Inflammatory macrophage (primary cell): ENCODE results near the gene NXPE4.
"Not testable (repeated sequence)": the region's sequence is repeated elsewhere in the genome, so short reads cannot be mapped to it uniquely, and the experiment has no call there.

ENCODE experiments used
- DNase-seq, 2 donors: peaks; one replicate each; pipeline ENCODE4 v3.0.0-alpha.2; 2020 to 2022
- total RNA-seq, 18 experiments: gene quantifications; one replicate each; lab custom pipeline; 2026; ENCODE audit warnings: mixed read lengths in 6 of 18, inconsistent platforms in 2 of 18; lab: John Stamatoyannopoulos, UW

The NXPE4 gene
- 0 to 0.11 (median 0) reads per million in 18 experiments for total RNA-seq

DNA sequence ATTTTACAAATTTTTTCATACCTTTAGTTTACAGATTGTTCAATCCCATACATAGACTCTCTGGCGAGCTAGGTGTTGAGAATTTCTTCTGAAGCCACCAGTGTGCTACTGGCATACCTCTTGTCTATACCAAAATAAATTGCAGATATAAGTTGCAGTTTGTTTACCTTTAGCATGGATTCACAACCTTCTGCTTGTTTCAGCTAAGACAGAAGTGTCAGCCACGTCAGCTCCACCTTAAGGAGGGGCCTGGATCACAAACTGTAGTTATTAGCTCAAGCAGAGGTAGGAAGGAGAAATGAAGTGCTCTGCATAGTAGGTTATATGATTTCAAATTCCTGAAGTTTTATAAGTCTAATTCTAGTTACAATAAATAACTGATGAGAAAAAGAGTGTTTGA lies at the start of gene NXPE4:
Gene NXPE4 (minus strand): TSS at position 216 of the 400 bp plus-strand sequence. CDS start 1,027 bp downstream, outside the sequence.
- DNase-seq: no peak

DNA sequence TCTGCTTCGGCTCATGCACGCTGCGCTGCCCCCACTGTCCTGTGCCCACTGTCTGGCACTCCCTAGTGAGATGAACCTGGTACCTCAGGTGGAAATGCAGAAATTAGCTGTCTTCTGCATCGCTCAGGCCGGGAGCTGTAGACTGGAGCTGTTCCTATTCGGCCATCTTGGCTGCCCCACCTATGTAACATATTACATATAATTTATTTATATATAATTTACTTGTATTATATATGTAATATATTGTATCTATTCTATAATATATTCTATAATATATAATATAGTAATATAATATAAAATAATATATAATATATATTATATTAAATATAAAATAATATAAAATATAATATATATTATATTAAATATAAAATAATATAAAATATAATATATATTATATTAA lies 43.9 kb upstream of the NXPE4 start:
- DNase-seq: not testable (repeated sequence)

DNA sequence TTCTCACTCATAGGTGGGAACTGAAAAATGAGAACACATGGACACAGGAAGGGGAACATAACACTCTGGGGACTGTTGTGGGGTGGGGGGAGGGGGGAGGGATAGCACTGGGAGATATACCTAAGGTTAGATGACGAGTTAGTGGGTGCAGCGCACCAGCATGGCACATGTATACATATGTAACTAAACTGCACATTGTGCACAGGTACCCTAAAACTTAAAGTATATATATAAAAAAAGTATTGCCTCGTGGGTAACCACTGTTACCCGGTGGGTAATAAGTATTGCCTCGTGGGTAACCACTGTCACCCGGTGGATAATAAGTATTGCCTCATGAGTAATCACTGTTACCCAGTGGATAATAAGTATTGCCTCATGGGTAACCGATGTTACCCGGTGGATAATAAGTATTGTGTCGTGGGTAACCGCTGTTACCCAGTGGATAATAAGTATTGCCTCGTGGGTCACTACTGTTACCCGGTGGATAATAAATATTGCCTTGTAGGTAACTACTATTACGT lies 35.9 kb upstream of the NXPE4 start:
- DNase-seq: not testable (repeated sequence)

DNA sequence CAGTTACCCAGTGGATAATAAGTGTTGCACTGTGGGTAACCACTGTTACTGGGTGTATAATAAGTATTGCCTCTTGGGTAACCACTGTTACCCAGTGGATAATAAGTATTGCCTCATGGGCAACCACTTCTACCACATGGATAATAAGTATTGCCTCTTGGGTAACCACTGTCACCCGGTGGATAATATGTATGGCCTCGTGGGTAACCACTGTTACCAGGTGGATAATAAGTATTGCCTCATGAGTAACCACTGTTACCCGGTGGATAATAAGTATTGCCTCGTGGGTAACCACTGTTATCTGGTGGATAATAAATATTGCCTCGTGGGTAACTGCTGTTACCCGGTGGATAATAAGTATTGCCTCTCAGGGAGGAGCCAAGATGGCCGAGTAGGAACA lies 29.7 kb upstream of the NXPE4 start:
- DNase-seq: no peak

DNA sequence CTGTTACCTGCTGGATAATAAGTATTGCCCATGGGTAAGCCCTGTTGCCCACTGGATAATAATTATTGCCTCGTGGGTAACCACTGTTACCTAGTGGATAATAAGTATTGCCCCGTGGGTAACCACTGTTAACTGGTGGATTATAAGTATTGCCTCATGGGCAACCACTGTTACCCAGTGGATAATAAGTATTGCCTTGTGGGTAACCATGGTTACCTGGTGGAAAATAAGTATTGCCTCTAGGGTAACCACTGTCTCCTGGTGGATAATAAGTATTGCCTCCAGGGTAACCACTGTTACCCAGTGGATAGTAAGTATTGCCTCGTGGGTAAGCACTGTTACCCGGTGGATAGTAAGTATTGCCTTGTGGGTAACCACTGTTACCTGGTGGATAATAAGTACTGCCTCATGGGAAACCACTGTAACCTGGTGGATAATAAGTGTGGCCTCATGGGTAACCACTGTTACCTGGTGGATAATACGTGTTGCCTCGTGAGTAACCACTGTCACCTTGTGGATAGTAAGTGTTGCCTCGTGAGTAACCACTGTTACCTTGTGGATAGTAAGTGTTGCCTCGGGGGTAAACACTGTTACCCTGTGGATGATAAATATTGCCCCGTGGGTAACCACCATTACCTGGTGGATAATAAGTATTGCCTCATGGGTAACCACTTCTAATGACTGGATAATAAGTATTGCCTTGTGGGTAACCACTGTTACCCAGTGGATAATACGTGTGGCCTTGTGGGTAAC lies 29.0 kb upstream of the NXPE4 start:
- DNase-seq: no peak

DNA sequence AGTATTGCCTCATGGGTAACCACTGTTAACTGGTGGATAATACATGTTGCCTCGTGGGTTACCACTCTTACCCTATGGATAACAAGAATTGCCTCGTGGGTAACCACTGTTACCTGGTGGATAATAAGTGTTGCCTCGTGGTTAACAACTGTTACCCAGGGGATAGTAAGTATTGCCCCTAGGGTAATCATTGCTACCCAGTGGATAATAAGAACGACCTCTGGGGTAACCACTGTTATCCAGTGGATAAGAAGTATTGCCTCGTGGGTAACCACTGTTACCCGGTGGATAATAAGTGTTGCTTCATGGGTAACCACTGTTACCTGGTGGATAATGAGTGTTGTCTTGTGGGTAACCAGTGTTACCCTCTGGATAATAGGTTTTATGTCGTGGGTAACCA lies 28.1 kb upstream of the NXPE4 start:
- no peak for DNase-seq

DNA sequence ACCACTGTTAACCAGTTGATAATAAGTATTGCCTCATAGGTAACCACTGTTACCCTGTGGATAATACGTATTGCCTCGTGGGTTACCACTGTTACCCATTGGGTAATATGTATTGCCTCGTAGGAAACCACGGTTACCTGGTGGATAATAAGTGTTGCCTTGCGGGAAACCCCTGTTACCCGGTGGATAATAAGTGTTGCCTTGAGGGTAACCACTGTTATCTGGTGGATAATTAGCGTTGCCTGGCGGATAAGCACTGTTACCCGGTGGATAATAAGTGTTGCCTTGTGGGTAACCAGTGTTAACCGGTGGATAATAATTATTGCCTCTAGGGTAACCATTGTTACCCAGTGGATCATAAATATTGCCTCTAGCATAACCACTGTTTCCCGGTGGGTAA lies 27.3 kb upstream of the NXPE4 start:
- DNase-seq: no peak

DNA sequence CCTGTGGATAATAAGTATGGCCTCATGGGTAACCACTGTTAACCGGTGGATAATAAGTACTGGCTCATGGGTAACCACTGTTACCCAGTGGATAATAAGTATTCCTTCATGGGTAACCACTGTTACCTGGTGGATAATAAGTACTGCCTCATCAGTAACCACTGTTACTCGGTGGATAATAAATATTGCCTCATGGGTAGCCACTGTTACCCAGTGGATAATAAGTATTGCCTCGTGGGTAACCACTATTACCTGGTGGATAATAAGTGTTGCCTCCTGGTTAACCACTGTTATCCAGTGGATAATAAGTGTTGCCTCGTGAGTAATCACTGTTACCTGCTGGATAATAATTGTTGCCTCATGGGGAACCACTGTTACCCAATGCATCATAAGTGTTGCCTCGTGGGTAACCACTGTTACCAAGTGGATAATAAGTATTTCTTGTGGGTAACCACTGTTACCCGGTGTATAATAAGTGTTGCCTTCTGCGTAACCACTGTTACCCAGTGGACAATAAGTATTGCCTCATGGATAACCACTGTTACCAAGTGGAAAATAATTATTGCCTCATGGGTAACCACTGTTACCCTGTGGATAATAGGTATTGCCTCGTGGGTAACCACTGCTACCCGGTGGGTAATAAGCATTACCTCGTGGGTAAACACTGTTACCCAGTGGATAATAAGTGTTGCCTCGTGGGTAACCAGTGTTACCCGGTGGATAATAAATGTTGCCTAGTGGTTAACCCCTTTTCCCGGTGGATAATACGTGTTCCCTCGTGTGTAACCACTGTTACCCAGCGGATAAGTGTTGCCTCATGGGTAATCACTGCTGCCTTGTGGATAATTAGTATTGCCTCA lies 26.6 kb upstream of the NXPE4 start:
- no peak for DNase-seq

DNA sequence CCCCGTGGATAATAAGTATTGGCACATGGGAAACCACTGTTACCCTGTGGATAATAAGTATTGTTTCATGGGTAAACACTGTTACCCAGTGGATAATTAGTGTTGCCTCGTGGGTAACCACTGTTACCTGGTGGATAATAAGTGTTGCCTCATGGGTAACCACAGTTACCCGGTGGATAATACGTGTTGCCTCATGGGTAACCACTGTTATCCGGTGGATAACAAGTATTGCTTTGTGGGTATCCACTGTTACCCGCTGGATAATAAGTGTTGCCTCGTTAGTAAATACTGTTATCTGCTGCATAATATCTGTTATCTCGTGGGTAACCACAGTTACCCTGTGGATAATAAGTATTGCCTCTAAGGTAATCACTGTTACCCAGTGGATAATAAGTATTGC lies 25.5 kb upstream of the NXPE4 start:
- no peak for DNase-seq

DNA sequence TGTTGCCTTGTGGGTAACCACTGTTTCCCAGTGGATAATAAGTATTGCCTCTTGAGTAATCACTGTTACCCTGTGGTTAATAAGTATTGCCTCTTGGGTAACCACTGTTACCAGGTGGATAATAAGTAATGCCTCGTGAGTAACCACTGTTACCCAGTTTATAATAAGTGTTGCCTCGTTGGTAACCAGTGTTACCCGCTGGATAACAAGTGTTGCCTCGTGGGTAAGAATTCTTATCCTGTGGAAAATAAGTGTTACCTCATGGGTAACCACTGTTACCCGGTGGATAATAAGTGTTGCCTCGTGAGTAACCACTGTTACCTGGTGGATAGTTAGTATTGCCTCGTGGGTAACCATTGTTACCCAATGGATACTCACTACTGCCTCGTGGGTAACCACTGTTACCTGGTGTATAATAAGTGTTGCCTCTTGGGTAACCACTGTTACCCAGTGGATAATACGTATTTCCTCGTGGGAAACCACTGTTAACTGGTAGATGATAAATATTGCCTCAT lies 24.1 kb upstream of the NXPE4 start:
- no peak for DNase-seq

DNA sequence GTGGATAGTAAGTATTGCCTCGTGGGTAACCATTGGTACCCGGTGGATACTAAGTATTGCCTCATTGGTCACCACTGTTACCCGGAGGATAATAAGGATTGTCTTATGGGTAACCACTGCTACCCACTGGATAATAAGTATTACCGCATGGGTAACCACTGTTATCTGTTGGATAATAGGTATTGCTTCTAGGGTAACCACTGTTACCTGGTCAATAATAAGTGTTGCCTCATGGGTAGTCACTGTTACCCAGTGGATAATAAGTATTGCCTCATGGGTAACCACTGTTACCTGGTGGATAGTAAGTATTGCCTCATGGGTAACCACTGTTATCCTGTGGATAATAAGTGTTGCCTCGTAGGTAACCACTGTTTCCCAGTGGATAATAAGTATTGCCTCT lies 22.6 kb upstream of the NXPE4 start:
- no peak for DNase-seq

DNA sequence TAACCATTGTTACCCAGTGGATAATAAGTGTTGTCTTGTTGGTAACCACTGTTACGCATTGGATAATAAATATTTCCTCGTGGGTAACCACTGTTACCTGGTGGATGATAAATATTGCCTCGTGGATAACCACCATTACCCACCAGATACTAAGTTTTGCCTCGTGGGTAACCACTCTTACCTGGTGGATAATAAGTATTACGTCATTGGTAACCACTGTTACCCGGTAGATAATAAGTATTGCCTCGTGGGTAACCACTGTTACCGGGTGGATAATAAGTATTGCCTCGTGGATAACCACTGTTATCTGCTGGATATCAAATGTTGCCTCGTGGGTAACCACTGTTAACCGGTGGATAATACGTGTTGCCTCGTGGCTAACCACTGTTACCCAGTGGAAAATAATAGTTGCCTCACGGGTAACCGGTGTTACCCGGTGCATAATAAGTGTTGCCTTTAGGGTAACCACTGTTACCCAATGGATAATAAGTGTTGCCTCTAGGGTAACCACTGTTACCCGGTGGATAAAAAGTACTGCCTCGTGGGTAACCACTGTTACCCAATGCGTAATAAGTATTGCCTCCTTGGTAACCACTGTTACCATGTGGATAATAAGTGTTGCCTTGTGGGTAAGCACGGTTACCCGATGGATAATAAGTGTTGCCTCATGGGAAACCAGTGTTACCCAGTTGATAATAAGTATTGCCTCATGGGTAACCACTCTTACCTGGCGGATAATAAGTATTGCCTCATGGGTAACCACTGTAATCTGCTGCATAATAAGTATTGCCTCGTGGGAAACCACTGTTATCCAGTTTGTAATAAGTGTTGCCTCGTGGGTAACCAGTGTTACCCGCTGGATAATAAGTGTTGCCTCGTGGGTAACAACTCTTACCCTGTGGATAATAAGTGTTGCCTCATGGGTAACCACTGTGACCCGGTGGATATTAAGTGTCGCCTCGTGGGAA lies 21.9 kb upstream of the NXPE4 start:
- DNase-seq: no peak

DNA sequence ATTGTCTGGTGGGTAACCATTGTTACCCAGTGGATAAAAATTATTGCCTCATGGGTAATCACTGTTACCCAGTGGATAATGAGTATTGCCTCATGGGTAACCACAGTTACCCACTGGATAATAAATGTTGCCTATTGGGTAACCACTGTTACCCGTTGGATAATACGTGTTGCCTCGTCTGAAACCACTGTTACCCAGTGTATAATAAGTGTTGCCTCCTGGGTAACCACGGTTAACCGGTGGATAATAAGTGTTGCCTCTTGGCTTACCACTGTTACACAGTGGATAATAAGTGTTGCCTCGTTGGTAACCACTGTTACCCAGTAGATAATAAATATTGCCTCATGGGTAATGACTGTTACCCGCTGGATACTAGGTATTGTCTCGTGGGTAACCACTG lies 20.9 kb upstream of the NXPE4 start:
- DNase-seq: no peak

DNA sequence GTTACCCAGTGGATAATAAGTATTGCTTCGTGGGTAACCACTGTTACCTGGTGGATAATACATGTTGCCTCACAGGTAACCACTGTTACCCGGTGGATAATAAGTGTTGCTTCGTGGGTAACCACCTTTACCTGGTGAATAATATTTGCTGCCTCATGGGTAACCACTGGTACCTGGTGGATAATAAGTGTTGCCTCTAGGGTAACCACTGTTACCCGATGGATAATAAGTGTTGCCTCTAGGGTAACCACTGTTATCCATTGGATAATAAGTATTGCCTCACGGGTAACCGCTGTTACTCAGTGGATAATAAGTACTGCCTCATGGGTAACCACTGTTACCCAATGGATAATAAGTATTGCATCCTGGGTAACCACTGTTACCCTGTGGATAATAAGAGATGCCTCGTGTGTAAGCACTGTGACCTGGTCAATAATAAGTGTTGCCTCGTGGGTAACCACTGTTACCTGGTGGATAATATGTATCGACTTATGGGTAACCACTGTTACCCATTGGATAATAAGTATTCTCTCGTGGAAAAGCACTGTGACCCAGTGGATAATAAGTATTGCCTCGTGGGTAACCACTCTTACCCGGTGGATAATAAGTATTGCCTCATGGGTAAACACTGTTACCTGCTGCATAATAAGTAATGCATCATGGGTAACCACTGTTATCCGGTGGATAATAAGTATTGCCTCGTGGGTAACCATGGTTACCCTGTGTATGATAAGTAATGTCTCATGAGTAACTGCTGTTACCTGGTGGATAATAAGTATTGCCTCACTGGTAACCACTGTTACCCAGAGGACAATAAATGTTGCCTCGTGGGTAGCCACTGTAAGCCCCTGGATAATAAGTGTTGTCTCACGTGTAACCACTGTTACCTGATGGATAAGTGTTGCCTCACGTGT lies 20.1 kb upstream of the NXPE4 start:
- DNase-seq: no peak

DNA sequence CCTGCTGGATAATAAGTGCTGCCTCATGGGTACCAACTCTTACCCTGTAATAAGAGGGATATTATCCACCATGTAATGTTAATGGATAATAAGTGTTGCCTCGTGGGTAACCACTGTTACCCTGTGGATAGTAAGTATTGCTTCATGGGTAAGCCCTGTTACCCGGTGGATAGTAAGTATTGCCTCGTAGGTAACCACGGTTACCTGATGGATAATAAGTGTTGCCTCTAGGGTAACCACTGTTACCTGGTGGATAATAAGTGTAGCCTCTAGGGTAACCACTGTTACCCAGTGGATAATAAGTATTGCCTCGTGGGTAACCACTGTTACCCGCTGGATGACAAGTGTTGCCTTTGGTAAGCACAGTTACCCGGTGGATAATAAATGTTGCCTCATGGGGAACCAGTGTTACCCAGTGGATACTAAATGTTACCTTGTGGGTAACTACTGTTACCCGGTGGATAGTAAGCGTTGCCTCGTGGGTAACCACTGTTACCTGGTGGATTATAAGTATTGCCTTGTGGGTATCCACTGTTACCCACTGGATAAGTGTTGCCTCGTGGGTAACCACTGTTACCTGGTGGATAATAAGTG lies 18.6 kb upstream of the NXPE4 start:
- no peak for DNase-seq

DNA sequence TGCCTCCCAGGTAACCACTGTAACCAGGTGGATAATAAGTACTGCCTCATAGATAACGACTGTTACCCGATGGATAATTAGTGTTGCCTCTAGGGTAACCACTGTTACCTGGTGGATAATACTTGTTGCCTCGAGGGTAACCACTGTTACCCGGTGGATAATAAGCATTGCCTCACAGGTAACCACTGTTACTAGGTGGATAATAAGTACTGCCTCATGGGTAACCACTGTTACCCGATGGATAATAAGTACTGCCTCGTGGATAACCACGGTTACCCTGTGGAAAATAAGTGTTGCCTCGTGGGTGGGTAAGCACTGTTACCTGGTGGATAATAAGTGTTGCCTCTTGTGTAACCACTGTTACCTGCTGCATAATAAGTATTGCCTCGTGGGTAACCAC lies 17.5 kb upstream of the NXPE4 start:
- not testable (repeated sequence) for DNase-seq

DNA sequence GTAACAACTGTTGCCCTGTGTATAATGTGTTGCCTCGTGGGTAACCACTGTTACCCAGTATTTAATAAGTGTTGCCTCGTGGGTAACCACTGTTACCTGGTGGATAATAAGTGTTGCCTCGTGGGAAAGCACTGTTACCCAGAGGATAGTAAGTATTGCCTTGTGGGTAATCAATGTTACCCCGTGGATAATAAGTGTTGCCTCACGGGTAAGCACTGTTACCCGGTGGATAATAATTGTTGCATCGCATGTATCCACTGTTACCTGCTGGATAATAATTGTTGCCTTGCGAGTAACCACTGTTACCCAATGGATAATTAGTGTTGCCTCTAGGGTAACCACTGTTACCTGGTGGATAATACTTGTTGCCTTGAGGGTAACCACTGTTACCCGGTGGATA lies 17.1 kb upstream of the NXPE4 start:
- no peak for DNase-seq

DNA sequence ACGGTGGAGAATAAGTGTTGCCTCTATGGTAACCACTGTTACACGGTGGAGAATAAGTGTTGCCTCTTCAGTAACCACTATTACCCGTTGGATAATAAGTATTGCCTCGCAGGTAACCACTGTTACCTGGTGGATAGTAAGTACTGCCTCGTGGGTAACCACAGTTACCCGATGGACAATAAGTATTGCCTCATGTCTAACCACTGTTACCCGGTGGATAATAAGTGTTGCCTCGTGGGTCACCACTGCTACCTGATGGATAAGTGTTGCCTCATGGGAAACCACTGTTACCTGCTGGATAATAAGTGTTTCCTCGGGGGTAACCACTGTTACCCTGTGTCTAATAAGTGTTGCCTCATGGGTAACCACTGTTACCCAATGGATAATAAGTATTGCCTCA lies 16.6 kb upstream of the NXPE4 start:
- not testable (repeated sequence) for DNase-seq

DNA sequence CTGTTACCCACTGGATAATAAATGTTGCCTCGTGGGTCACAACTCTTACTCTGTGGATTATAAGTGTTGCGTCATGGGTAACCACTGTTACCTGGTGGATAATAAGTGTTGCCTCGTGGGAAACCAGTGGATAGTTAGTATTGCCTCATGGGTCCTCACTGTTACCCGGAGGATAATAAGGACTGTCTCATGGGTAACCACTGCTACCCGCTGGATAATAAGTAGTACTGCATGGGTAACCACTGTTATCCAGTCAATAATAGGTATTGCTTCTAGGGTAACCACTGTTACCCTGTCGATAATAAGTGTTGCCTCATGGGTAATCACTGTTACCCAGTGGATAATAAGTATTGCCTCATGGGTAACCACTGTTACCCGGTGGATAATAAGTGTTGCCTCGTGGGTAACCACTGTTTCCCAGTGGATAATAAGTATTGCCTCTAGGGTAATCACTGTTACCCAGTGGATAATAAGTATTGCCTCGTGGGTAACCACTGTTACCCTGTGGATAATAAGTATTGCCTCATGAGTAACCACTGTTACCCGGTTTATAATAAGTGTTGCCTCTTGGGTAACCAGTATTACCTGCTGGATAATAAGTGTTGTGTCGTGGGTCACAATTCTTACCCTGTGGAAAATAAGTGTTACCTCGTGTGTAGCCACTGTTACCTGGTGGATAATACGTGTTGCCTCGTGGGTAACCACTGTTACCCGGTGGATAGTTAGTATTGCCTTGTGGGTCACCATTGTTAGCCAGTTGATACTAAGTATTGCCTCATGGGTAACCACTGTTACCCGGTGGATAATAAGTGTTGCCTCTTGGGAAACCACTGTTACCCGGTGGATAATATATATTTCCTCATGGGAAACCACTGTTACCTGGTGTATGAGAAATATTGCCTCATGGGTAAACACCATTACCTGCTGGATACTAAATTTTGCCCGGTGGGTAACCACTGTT lies 15.7 kb upstream of the NXPE4 start:
- no peak for DNase-seq
